Activated CD8-positive, alpha-beta memory T cell treated with anti-CD3 and anti-CD28 coated beads for 24 hours (primary cell): Measurements from ENCODE around the gene LPIN2.
"Not testable (repeated sequence)": the region's sequence is repeated elsewhere in the genome, so short reads cannot be mapped to it uniquely, and the experiment has no call there.

Experiments used
- DNase-seq: peaks from one replicate; pipeline ENCODE4 v3.0.0-alpha.2; 2020

Gene LPIN2

GRCh38 chr18:3013024-3013804 is at the start of gene LPIN2:
TSS of gene LPIN2 (minus strand) at chr18:3013144. CDS start at chr18:2960840, 52,304 bp downstream.
- peak; percentile 96 for DNase-seq

GRCh38 chr18:3061581-3062312 is 48.8 kb upstream of the LPIN2 start:
- peak; percentile 76 for DNase-seq

- peak; percentile 76 for DNase-seq
Measured at GRCh38 chr18:3060667-3061580, 48.0 kb upstream of the LPIN2 start.

GRCh38 chr18:3059272-3059671 is 46.3 kb upstream of the LPIN2 start:
- no peak for DNase-seq

- no peak for DNase-seq
Measured at GRCh38 chr18:3058328-3059191, 45.6 kb upstream of the LPIN2 start.

GRCh38 chr18:3057526-3057925 is 44.6 kb upstream of the LPIN2 start:
- no peak for DNase-seq

- DNase-seq, result no peak
Measured at GRCh38 chr18:3056311-3056710, 43.4 kb upstream of the LPIN2 start.

- DNase-seq, result no peak
Measured at GRCh38 chr18:3055816-3056215, 42.9 kb upstream of the LPIN2 start.

GRCh38 chr18:3055186-3055728 is 42.3 kb upstream of the LPIN2 start:
- DNase-seq, result no peak

- no peak for DNase-seq
Measured at GRCh38 chr18:3054780-3055179, 41.8 kb upstream of the LPIN2 start.

- DNase-seq, result no peak
Measured at GRCh38 chr18:3054214-3054613, 41.3 kb upstream of the LPIN2 start.

- DNase-seq, result no peak
Measured at GRCh38 chr18:3053081-3053480, 40.1 kb upstream of the LPIN2 start.

- no peak for DNase-seq
Measured at GRCh38 chr18:3052411-3052758, 39.4 kb upstream of the LPIN2 start.

GRCh38 chr18:3051718-3052410 is 38.9 kb upstream of the LPIN2 start:
- no peak for DNase-seq

- not testable (repeated sequence) for DNase-seq
Measured at GRCh38 chr18:3049897-3050454, 37.0 kb upstream of the LPIN2 start.

GRCh38 chr18:3048820-3049349 is 35.9 kb upstream of the LPIN2 start:
- no peak for DNase-seq

GRCh38 chr18:3048121-3048520 is 35.2 kb upstream of the LPIN2 start:
- DNase-seq, result no peak

GRCh38 chr18:3046216-3046808 is 33.4 kb upstream of the LPIN2 start:
- peak; percentile 57 for DNase-seq

- DNase-seq, result peak; percentile 32
Measured at GRCh38 chr18:3044931-3045698, 32.2 kb upstream of the LPIN2 start.
